ENCODE results near the gene SPECC1L. TPM values are rescaled to one million over a fixed set of nuclear protein-coding genes. Genes with fewer than 3 reads are reported as not detected.

SPECC1L gene
- total RNA-seq, 4 donors from 2014 or later: 63.6 to 116 (median 90.1) TPM

DNA sequence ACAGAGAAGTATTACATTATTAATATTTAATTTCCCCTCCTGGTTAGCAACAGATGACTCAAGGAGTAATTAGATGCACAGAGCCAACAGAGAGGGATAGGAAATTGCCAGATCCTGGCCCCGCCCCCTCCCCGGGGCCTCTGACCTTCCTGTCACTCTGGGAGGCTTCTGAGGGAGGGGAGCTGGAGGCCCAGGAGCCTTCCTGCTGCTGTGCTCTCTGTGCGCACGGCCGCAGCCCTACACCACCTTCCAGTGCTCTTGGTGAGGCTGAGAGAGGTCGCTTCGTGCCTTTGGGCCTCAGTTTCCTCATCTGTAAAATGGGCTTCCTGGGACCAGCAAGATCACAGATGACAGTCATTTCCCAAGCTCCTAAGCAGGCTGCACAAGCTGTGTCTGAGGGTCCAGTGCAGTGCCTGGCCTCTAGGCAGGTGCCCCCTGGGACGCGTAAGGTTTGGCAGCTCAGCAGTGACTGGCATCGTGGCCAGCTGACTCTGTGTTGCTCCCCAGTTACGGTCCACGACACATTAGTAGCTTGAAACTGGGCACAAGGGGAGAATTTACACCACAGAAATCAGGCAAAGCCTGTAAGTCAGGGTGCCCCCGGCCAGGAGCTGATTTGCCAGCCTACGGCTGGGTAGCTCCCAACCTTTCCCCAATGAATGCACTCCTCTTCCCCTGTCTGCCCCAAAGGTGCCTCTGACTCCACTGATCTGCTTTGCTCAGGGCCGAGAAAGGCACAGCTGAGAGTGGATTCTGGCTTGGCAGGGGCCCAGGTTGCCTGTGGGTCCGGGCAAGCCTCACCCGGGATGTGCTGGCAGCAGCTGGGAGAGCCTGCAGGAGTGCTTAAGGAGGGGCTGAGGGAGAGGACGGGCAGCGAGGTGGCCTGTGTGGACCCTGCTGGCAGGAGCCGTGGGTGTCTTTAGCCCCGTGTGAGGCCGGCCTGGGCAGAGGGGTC, 159.1 kb downstream of the SPECC1L start:
- 94% methylated on average over 14 of the region's 22 CpGs for WGBS
- H3K27ac ChIP-seq (replicated peaks in 1 of 4): peak overlapping the region in 1 of 4 donors; percentile 15
- TF ChIP-seq POLR2AphosphoS5 (IDR thresholded peaks at IDR 0.05) (no peak), EP300 (IDR thresholded peaks at IDR 0.05) (no peak)
- peaks cover 39 to 59% (median 49%) of the 10 kb centered on the region in 4 donors for H3K4me1 ChIP-seq
- intact Hi-C loops (cut with DNase I): no loop called here
- no peaks in the 10 kb centered on the region for H3K9me3 ChIP-seq
- no peak for DNase-seq (ENCODE audit: extremely low spot score)
- H3K27me3 ChIP-seq: peaks cover 0 to 8% (median under 1%) of the 10 kb centered on the region in 4 donors
- no peak overlapping the region for H3K4me3 ChIP-seq
- no peaks in the 10 kb centered on the region for H3K36me3 ChIP-seq

GRCh38 chr22:24430431-24431308, 160.0 kb downstream of the SPECC1L start:
- H3K4me3 ChIP-seq: no peak overlapping the region
- no peaks in the 10 kb centered on the region for H3K9me3 ChIP-seq
- peaks cover 43 to 69% (median 55%) of the 10 kb centered on the region in 4 donors for H3K4me1 ChIP-seq
- no peaks in the 10 kb centered on the region for H3K27me3 ChIP-seq
- no peak for TF ChIP-seq EP300 (IDR thresholded peaks at IDR 0.05)
- TF ChIP-seq, protein P1, sequence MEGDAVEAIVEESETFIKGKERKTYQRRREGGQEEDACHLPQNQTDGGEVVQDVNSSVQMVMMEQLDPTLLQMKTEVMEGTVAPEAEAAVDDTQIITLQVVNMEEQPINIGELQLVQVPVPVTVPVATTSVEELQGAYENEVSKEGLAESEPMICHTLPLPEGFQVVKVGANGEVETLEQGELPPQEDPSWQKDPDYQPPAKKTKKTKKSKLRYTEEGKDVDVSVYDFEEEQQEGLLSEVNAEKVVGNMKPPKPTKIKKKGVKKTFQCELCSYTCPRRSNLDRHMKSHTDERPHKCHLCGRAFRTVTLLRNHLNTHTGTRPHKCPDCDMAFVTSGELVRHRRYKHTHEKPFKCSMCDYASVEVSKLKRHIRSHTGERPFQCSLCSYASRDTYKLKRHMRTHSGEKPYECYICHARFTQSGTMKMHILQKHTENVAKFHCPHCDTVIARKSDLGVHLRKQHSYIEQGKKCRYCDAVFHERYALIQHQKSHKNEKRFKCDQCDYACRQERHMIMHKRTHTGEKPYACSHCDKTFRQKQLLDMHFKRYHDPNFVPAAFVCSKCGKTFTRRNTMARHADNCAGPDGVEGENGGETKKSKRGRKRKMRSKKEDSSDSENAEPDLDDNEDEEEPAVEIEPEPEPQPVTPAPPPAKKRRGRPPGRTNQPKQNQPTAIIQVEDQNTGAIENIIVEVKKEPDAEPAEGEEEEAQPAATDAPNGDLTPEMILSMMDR (IDR thresholded peaks at IDR 0.05): no peak
- TF ChIP-seq POLR2AphosphoS5 (IDR thresholded peaks at IDR 0.05): no peak
- no peak for TF ChIP-seq POLR2A (IDR thresholded peaks at IDR 0.05; ENCODE audit: low read depth)
- no peak overlapping the region for H3K27ac ChIP-seq (replicated peaks in 1 of 4)
- intact Hi-C loops (cut with DNase I): no loop called here
- DNase-seq (ENCODE audit: extremely low spot score): no peak
- H3K36me3 ChIP-seq: no peaks in the 10 kb centered on the region
- WGBS: 93% methylated on average over 12 of the region's 14 CpGs

- no peak for DNase-seq (ENCODE audit: extremely low spot score)
- no peaks in the 10 kb centered on the region for H3K9me3 ChIP-seq
- TF ChIP-seq POLR2A (IDR thresholded peaks at IDR 0.05; ENCODE audit: low read depth) (no peak), EP300 (IDR thresholded peaks at IDR 0.05) (no peak)
- no peaks in the 10 kb centered on the region for H3K27me3 ChIP-seq
- H3K36me3 ChIP-seq: no peaks in the 10 kb centered on the region
- H3K27ac ChIP-seq (replicated peaks in 1 of 4): peak overlapping the region in 3 of 4 donors; percentile 28 to 56 (median 50)
- peaks cover 51 to 77% (median 59%) of the 10 kb centered on the region in 4 donors for H3K4me1 ChIP-seq
- intact Hi-C loops (cut with DNase I): no loop called here
- H3K4me3 ChIP-seq: no peak overlapping the region
- 93% methylated on average over 8 of the region's 9 CpGs for WGBS
These were observed 160.8 kb downstream of the SPECC1L start for GRCh38 chr22:24431309-24432034.

DNA sequence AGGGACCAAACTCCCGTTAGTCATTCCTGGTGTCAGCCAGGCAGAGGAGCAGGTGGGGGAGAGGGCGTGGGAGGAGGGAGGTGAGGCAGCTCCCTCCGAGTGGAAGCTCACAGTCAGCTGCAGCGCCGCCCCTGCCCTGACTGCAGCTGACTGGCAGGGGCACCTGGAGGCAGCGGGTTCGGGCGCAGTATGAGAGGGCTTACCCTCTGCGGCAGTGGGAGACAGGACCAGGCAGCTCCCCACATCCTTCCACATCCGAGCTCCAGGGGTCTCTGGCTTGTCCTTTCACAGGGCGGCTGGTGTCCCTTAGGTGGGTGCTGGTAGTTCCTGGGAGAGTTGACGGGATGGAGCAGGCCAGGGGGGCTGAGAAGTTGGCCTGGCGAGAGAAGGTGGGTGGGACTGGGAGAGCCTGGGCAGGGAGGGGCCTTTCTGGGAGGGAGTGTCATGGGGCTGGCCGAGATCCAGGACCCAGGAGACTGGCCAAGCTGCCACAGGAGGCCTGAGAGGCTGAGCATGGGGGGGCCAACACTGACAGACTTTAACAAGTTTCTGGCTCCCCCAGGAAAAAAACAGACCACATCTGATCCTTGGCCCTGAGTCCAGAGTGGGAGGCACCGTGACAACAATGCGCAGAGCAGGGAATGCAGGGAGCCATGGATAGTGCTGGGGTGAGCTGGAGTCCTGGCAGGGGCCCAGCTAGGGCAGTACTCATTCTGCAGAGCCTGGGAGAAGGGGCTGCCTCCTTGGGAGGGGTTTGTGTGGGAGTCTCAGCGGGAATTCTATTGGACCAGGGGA, 161.6 kb downstream of the SPECC1L start:
- peak overlapping the region in 3 of 4 donors; percentile 28 to 56 (median 50) for H3K27ac ChIP-seq (replicated peaks in 1 of 4)

More for the DNA sequence above, 161.6 kb downstream of the SPECC1L start:
- no peaks in the 10 kb centered on the region for H3K27me3 ChIP-seq
- H3K4me1 ChIP-seq: peaks cover 52 to 79% (median 59%) of the 10 kb centered on the region in 4 donors
- no peaks in the 10 kb centered on the region for H3K9me3 ChIP-seq
- WGBS: 52% methylated on average over 14 of the region's 17 CpGs
- no peaks in the 10 kb centered on the region for H3K36me3 ChIP-seq
- intact Hi-C loops (cut with DNase I): no loop called here
- TF ChIP-seq, protein P1 (IDR thresholded peaks at IDR 0.05): no peak
- peak; percentile 6 to 11 for TF ChIP-seq POLR2AphosphoS5 (IDR thresholded peaks at IDR 0.05)
- no peak for DNase-seq (ENCODE audit: extremely low spot score)
- no peak overlapping the region for H3K4me3 ChIP-seq
